ENCODE measurements around the gene CAPN7.

The CAPN7 gene

GRCh38 chr3:15301761-15302160, 95.7 kb downstream of the CAPN7 start:
- TF ChIP-seq GATA2 (IDR thresholded peaks at IDR 0.05; ENCODE audit: low read depth, low read length) = no peak
- TF ChIP-seq GATA3 (IDR thresholded peaks at IDR 0.05; ENCODE audit: low read depth, low read length) = no peak

Measured in SH-SY5Y (cell line).